Stimulated activated CD8-positive, alpha-beta memory T cell treated with anti-CD3 and anti-CD28 coated beads, Interleukin-12 subunit alpha, Interleukin-12 subunit beta, amount 100 ng/mL, for 24 hours (primary cell): ENCODE data around the gene CEMIP.

Source experiments
- DNase-seq: peaks from one replicate; pipeline ENCODE4 v3.0.0-alpha.2; 2020; ENCODE audit errors: extremely low read depth

Gene CEMIP

DNA sequence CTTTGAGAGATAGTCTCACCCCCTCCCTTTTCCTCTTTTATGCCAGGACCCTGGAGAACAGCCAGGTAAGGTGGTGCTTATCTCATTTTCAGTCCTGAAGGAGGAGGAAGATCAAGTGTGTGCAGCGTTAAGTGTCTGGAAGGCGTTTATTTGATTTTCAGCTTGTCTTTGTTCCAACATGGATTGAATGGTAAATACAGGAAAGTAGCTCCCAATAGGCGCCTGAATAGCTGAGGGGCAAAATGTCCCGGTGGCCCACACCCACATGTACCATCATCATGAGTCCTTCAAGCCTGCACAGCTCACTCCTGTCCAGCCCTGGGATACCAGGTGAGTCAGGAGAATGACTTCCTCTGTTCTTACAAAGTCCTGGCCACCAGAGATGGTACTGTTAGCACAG, 73.5 kb downstream of the CEMIP start:
- no peak for DNase-seq

GRCh38 chr15:80854104-80854503, 74.9 kb downstream of the CEMIP start:
- DNase-seq, result no peak

GRCh38 chr15:80855206-80855605, 76.0 kb downstream of the CEMIP start:
- no peak for DNase-seq

GRCh38 chr15:80856400-80856799, 77.2 kb downstream of the CEMIP start:
- DNase-seq, result no peak

DNA sequence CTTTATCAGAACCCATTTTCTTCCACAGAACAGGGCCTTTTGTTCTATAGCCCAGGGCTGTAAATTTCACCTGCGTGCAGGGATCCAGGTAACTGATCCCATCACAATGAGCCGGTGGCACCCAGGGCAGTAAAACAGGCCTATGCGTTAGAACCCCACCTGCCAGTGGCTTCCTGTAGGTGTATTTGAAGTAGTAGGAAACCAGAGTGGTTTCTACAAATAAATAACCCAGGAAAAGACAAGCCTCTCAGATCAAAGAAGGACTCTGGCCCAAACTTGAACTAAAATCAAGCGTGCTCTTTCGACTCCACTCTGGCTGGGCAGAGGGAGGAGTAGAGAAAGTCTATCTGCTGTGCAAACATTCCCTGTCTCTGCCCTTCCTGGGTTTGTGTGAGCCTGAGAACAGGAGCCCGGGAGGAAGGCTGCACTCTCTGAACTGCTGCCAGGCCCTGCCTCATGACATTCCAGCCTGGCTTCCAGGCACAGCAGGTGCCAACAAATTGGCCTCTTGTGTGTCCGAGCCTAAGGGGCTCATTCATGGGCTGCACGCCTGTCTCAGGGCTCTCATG, 77.7 kb downstream of the CEMIP start:
- no peak for DNase-seq

DNA sequence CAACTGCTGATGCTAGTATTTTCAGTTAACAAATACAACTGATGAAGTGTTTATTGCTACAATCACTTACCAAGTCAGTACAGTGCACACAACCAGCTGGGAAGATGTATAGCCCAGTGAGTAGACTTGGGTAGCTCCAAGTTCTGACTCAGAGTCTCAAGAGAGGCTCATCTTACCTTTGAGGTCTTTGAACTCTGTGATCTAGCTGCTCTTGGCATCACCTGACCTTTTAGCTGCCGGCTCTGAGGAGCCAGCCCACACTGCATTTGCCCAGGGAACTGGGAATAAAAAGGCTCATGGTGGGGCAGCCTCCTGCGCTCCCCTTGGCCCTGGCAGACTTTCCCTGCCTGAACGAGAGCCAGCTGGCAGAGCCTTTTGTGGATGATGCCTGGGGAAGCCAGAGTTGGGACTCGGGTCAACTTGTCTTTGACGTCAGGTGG, 82.6 kb downstream of the CEMIP start:
- DNase-seq, result no peak

DNA sequence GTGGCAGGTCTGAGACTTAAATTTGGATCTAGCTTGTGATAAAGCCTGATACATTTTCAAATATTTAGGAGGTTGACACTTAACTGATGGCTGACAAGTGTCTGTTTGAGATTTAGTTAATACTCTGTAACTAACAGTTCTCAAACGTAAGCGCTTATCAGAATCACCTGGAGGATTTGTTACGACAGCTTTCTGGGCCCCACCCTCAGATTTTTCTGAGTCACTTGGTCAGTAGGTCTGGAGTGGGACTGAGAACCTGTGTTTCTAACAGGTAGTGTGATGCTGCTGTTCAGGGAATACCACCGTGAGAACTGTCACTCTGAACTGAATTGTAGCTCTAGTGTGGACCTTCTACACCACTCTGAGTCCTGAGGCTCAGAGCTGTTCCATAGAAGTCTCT, 85.5 kb downstream of the CEMIP start:
- no peak for DNase-seq

- no peak for DNase-seq
Observed at GRCh38 chr15:80866936-80867335, 87.8 kb downstream of the CEMIP start.

DNA sequence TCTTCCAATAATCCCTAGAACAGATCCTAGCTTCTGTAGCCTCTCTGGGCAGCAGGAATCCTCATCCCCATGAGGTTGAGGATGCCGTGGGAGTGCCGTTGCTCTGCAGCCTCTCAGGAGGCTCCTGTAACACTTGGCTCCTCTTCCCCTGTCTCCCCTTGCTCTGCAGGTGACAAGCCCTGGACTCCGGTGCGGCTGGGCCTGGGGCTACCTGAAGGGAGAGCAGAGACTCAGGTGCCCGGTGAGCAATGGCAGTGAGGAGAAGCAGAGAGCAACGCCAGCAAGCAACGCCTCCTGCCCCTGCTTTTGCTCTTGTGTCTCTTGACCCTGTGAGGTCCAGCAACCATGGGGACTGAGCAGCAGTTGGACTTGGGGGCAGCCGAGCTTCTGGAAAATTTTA, 91.2 kb downstream of the CEMIP start:
- DNase-seq, result no peak

- no peak for DNase-seq
Observed at GRCh38 chr15:80870893-80871292, 91.7 kb downstream of the CEMIP start.

GRCh38 chr15:80871858-80872257, 92.7 kb downstream of the CEMIP start:
- no peak for DNase-seq

- no peak for DNase-seq
Observed at GRCh38 chr15:80873366-80873952, 94.3 kb downstream of the CEMIP start.

GRCh38 chr15:80875568-80876347, 96.6 kb downstream of the CEMIP start:
- DNase-seq, result no peak

GRCh38 chr15:80876348-80876674, 97.1 kb downstream of the CEMIP start:
- DNase-seq, result no peak

- no peak for DNase-seq
Observed at GRCh38 chr15:80878242-80878866, 99.2 kb downstream of the CEMIP start.

GRCh38 chr15:80878867-80879250, 99.7 kb downstream of the CEMIP start:
- no peak for DNase-seq

DNA sequence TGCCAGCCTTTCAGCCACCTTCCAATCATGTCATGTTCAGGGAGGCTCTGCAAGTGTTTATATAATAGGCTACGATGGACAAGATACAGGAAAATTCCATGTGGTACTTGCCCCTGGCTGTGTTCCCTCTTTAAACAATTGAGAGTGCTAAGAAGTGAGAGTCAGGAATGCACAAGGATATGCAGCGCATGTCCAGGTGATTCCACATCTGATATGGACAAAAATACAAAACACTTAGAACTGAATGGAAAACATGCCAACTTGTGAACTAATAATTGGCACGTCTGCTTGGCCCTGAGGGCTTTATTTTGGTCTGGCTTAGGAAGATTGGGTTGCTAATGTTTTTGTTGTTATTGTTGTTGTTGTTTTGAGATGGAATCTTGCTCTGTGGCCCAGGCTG, 100.9 kb downstream of the CEMIP start:
- no peak for DNase-seq

- no peak for DNase-seq
Observed at GRCh38 chr15:80883641-80884040, 104.5 kb downstream of the CEMIP start.

GRCh38 chr15:80885016-80885579, 105.9 kb downstream of the CEMIP start:
- DNase-seq, result no peak

GRCh38 chr15:80887148-80887547, 108.0 kb downstream of the CEMIP start:
- no peak for DNase-seq

GRCh38 chr15:80888846-80889245, 109.7 kb downstream of the CEMIP start:
- no peak for DNase-seq

- no peak for DNase-seq
Observed at GRCh38 chr15:80890341-80891005, 111.3 kb downstream of the CEMIP start.
